DND-41 (cell line): ENCODE results near the gene YRDC.

Experiments
- CTCF ChIP-seq: IDR thresholded peaks from 2 replicates; pipeline ENCODE4 v1.5.1; 2012; ENCODE audit warnings: borderline replicate concordance, low read length, moderate library complexity, mild to moderate bottlenecking; ENCODE audit not compliant: poor library complexity, severe bottlenecking; ENCODE audit errors: extremely low read depth
- EZH2 ChIP-seq: IDR thresholded peaks from 3 replicates; pipeline ENCODE4 v1.6.1; 2012; ENCODE audit warnings: borderline replicate concordance, low read depth, mild to moderate bottlenecking, moderate library complexity, low read length, inconsistent platforms; ENCODE audit not compliant: severe bottlenecking

- TF ChIP-seq CTCF: no peak
- TF ChIP-seq EZH2: no peak
Observed at GRCh38 chr1:37765916-37766664, 41.9 kb downstream of the YRDC start.
